Measurements from ENCODE around the gene MSH2.

Gene MSH2

DNA sequence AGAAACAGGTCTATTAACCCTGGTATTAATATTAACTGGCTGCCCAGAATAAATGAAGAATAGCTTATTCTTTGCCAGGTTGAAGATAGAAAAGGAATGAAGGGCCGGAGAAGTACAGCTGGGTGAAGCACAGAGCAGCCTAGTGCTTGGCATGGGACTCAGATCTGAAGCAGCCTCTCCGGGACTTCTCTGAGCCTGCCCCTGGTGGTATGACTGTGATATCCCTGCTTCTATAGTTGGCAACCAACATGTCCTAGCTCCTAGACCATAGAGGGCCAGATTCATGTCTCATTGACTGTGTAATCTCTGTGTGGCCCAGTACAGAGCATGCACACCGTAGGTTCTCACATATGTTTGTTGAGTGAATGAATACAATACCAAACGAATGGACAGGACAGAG is 107.8 kb downstream of the MSH2 start:
- no peaks in the 10 kb centered on the region for H3K9me3 ChIP-seq (ENCODE audit: low read depth, low read length)
- no peak overlapping the region for H3K9ac ChIP-seq (ENCODE audit: insufficient read length)
- no peak for TF ChIP-seq FOXP2 (optimal IDR thresholded peaks at IDR 0.05; ENCODE audit: control extremely low read depth, extremely low read length, insufficient read depth)
- TF ChIP-seq EZH2 (IDR thresholded peaks at IDR 0.05) = no peak
- TF ChIP-seq POLR2AphosphoS5 (IDR thresholded peaks at IDR 0.05; ENCODE audit: borderline replicate concordance, low read depth, low read length) = no peak
- H3K27ac ChIP-seq = no peak overlapping the region
- no peaks in the 10 kb centered on the region for H3K36me3 ChIP-seq (ENCODE audit: insufficient read depth, low read length)
- DNase-seq (ENCODE audit: low read depth, low spot score) = no peak
- no peak overlapping the region for H3K4me3 ChIP-seq

DNA sequence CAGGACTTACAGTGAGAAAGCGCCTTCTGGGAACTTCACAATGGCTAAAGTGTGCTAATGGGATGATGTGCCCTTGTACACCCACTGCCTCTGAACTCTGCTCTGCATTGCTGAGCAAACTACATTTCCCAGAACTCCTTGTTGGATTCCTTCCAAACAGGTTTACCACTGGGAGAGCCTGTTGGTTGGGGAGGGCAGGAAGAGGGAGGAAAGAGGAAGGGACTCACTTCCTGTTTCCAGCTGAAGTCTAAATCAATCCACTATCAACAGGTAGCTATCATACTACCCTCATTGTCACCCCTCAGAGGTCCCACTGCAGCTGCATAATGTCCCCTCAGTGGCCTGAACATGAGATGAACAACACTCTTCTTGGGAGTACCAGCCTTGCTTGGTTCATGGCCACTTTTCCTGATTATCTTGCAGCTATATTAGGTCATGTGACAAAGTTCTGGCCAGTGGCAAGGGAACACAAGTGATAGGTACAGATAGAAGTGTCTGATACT is 109.7 kb downstream of the MSH2 start:
- Histone ChIP-seq H3K4me3 (no peak overlapping the region), H3K9ac (ENCODE audit: insufficient read length) (no peak overlapping the region), H3K27ac (no peak overlapping the region), H3K36me3 (ENCODE audit: insufficient read depth, low read length) (no peaks in the 10 kb centered on the region), H3K9me3 (ENCODE audit: low read depth, low read length) (no peaks in the 10 kb centered on the region)
- no peak for DNase-seq (ENCODE audit: low read depth, low spot score)
- TF ChIP-seq EZH2 (IDR thresholded peaks at IDR 0.05) = no peak
- no peak for TF ChIP-seq FOXP2 (optimal IDR thresholded peaks at IDR 0.05; ENCODE audit: control extremely low read depth, extremely low read length, insufficient read depth)
- TF ChIP-seq POLR2AphosphoS5 (IDR thresholded peaks at IDR 0.05; ENCODE audit: borderline replicate concordance, low read depth, low read length) = no peak

DNA sequence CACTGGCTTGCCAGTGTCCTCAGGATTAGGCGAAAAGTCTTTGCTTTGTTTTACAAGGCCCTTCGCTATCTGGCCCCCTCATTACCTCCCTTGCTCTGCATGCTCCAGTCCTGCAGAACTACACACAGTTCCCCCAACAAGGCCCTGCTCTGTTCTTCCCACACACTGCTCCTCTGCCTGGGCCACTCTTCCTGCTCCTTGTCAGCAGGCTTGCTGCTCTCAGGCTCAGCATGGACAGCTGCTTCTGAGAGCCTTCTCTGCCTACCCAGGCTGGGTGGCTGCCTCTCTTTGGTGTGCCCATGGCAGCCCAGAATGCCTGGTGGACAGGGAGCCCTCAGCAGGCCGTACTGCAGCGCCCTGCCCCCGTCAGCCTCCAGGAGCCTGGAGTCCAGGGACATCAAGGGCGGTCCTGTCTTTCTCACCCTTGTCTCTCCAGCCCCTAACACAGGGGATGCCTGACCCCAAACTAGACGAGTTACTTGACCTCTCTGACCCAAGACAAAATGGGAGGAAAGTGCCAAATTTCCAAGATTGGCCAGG is 111.1 kb downstream of the MSH2 start:
- Histone ChIP-seq H3K27ac (no peak overlapping the region), H3K9ac (ENCODE audit: insufficient read length) (no peak overlapping the region), H3K36me3 (ENCODE audit: insufficient read depth, low read length) (no peaks in the 10 kb centered on the region), H3K4me3 (no peak overlapping the region), H3K9me3 (ENCODE audit: low read depth, low read length) (no peaks in the 10 kb centered on the region)
- TF ChIP-seq POLR2AphosphoS5 (IDR thresholded peaks at IDR 0.05; ENCODE audit: borderline replicate concordance, low read depth, low read length) (no peak), EZH2 (IDR thresholded peaks at IDR 0.05) (no peak), FOXP2 (optimal IDR thresholded peaks at IDR 0.05; ENCODE audit: control extremely low read depth, extremely low read length, insufficient read depth) (no peak)
- DNase-seq (ENCODE audit: low read depth, low spot score) = no peak

DNA sequence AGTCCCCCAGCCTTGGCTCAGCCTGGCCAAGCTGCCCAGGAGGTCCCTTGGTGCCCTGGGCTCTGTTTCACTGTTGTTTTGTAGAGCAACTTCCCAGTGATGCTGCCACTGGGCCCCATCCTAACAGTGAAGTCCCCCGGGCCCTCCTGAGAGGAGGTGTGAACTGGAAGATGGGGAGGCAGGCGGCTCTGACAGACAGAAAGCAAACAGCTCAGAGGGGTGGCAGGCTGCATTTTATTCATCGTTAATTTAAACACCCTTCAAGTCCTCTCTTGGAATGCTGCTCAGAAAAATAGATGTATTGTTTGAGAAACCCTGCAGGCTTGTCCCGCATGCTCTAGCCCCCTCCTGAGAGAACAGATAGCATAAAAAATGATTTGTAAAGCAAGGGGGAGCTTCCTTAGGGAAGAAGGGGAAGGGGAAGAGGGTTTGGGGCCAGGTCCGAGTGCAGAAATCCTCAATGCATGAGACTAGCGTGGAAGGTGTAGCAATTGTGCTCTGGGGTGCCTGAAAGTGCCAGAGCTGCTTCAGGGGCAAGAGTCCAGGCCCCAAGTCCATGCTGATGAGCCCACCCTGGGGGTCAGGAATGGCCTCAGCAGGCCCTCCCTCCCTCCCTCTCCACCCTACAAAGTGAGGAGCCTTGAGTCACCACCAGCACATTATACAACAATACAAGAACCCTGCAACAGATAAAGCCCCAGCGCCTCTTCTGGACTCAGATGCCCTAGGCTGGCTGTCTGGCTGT is 113.6 kb downstream of the MSH2 start:
- H3K27ac ChIP-seq = no peak overlapping the region
- TF ChIP-seq POLR2AphosphoS5 (IDR thresholded peaks at IDR 0.05; ENCODE audit: borderline replicate concordance, low read depth, low read length) (no peak), EZH2 (IDR thresholded peaks at IDR 0.05) (no peak), FOXP2 (optimal IDR thresholded peaks at IDR 0.05; ENCODE audit: control extremely low read depth, extremely low read length, insufficient read depth) (no peak)
- DNase-seq (ENCODE audit: low read depth, low spot score) = no peak
- no peaks in the 10 kb centered on the region for H3K36me3 ChIP-seq (ENCODE audit: insufficient read depth, low read length)
- H3K9ac ChIP-seq (ENCODE audit: insufficient read length) = no peak overlapping the region
- no peak overlapping the region for H3K4me3 ChIP-seq
- H3K9me3 ChIP-seq (ENCODE audit: low read depth, low read length) = no peaks in the 10 kb centered on the region

DNA sequence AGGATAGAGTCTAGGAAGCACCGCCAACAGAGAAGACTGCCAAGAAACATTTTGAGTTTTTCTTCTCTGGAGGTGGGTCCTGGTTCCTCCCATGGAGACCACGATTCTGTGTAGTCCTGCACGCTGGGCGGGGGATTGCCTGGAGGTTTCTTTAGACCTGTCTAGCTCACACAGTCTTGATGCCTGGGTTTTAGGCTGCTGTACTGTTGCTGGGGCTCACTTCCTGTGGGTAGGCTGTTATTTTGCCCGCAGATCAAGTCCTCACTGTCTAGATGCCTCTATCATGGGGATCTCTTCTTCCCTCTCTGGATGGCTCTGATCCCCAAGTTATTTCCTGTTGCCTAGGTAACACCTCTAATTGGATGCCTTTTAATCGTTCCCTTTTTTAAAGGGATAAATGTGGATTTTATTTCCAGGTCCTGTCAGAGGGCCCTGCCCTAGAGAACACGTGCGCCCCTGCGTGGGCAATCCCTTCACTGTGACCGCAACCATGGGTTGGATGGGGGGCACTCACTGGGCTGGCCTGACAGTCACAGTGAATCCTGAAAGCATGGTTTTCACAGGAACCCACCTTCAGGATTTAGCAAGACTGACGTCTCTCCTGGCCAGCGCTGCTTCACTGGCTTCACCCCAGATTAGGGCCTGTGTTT is 115.7 kb downstream of the MSH2 start:
- TF ChIP-seq FOXP2 (optimal IDR thresholded peaks at IDR 0.05; ENCODE audit: control extremely low read depth, extremely low read length, insufficient read depth) (no peak), EZH2 (IDR thresholded peaks at IDR 0.05) (no peak), POLR2AphosphoS5 (IDR thresholded peaks at IDR 0.05; ENCODE audit: borderline replicate concordance, low read depth, low read length) (no peak)
- Histone ChIP-seq H3K9ac (ENCODE audit: insufficient read length) (no peak overlapping the region), H3K9me3 (ENCODE audit: low read depth, low read length) (no peaks in the 10 kb centered on the region), H3K27ac (no peak overlapping the region), H3K36me3 (ENCODE audit: insufficient read depth, low read length) (no peaks in the 10 kb centered on the region), H3K4me3 (no peak overlapping the region)
- DNase-seq (ENCODE audit: low read depth, low spot score) = no peak

DNA sequence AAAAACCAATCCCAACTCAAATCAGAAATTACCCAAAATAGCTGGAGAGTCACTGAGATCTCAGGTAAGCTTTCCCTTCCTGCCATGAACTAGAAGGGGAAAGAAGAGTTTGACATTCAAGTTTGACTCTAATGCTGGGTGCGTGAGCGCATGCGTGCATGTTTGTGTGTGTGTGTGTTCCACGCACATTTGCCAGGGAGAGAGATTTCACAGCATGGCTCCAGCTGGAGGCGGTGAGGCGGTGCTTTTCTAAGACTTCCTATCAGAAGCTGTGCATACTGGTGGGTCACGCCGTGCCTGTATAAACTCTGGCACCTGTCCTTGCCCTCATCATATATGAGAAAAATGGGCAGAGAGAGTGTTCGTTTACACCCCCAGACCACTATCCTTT is 116.2 kb downstream of the MSH2 start:
- H3K4me3 ChIP-seq = no peak overlapping the region
- H3K9me3 ChIP-seq (ENCODE audit: low read depth, low read length) = no peaks in the 10 kb centered on the region
- no peaks in the 10 kb centered on the region for H3K36me3 ChIP-seq (ENCODE audit: insufficient read depth, low read length)
- no peak overlapping the region for H3K9ac ChIP-seq (ENCODE audit: insufficient read length)
- DNase-seq (ENCODE audit: low read depth, low spot score) = no peak
- TF ChIP-seq FOXP2 (optimal IDR thresholded peaks at IDR 0.05; ENCODE audit: control extremely low read depth, extremely low read length, insufficient read depth) (no peak), POLR2AphosphoS5 (IDR thresholded peaks at IDR 0.05; ENCODE audit: borderline replicate concordance, low read depth, low read length) (no peak), EZH2 (IDR thresholded peaks at IDR 0.05) (no peak)
- no peak overlapping the region for H3K27ac ChIP-seq

DNA sequence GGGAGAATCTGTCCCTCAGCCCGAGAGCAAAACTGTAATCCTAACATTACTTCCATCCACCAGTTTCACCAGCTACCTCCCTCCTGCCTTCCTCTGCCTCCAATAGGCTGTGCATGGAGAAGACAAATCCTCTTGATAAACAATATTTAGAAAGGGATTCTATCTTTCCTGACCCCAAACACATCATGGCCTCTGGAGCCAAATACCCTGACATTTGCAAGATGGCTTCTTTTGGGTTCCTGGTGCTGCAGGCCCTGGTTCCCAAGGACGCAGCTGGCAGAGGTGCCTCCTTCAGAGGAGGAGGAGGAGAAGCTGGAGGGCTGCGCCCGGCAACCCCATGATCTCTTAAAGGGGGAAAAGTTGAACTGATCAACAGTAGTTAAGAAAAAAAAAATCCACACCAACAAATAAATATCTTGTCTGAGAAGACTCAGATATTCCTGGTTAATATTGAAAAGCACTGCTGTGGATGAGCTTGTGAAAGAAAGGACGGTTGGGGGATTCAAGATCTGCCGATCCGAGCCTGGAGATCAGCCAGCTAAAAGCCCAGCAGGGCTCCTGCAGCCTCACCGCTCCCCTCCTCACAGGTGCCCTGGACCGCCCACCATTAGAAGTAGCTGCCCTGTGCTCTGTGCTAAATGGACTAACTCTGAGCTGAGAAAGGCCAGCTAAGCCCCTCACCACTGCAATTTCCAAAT is 116.8 kb downstream of the MSH2 start:
- Histone ChIP-seq H3K36me3 (ENCODE audit: insufficient read depth, low read length) (no peaks in the 10 kb centered on the region), H3K9me3 (ENCODE audit: low read depth, low read length) (no peaks in the 10 kb centered on the region), H3K4me3 (no peak overlapping the region; the same call in 1 of the 2 replicates), H3K27ac (peak overlapping the region; percentile 4; the same call in 1 of the 2 replicates), H3K9ac (ENCODE audit: insufficient read length) (no peak overlapping the region)
- DNase-seq (ENCODE audit: low read depth, low spot score) = no peak
- TF ChIP-seq FOXP2 (optimal IDR thresholded peaks at IDR 0.05; ENCODE audit: control extremely low read depth, extremely low read length, insufficient read depth) (no peak), EZH2 (IDR thresholded peaks at IDR 0.05) (no peak), POLR2AphosphoS5 (IDR thresholded peaks at IDR 0.05; ENCODE audit: borderline replicate concordance, low read depth, low read length) (no peak)

DNA sequence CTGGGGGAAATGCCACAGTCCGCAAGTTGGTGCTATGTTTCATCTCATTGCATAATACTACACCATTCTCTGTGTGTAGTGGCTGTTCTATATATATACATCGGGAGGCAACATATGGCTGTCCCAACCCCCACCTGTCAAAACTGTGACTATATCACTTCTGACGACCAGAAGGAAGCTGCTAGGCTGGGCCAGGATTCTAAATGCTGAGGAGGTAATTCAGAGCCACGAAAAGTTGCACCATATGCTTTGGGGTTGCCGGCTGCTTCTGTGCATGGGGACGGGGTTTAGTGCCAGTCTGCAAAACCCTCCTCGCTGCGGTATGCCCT is 117.3 kb downstream of the MSH2 start:
- Histone ChIP-seq H3K36me3 (ENCODE audit: insufficient read depth, low read length) (no peaks in the 10 kb centered on the region), H3K9ac (ENCODE audit: insufficient read length) (no peak overlapping the region), H3K9me3 (ENCODE audit: low read depth, low read length) (no peaks in the 10 kb centered on the region), H3K27ac (no peak overlapping the region), H3K4me3 (peak overlapping the region; percentile 61)
- TF ChIP-seq POLR2AphosphoS5 (IDR thresholded peaks at IDR 0.05; ENCODE audit: borderline replicate concordance, low read depth, low read length) = no peak
- no peak for TF ChIP-seq FOXP2 (optimal IDR thresholded peaks at IDR 0.05; ENCODE audit: control extremely low read depth, extremely low read length, insufficient read depth)
- TF ChIP-seq EZH2 (IDR thresholded peaks at IDR 0.05) = no peak
- DNase-seq (ENCODE audit: low read depth, low spot score) = no peak

Data from SK-N-MC (cell line).